Measurements from ENCODE around the gene SDC3.

DNA sequence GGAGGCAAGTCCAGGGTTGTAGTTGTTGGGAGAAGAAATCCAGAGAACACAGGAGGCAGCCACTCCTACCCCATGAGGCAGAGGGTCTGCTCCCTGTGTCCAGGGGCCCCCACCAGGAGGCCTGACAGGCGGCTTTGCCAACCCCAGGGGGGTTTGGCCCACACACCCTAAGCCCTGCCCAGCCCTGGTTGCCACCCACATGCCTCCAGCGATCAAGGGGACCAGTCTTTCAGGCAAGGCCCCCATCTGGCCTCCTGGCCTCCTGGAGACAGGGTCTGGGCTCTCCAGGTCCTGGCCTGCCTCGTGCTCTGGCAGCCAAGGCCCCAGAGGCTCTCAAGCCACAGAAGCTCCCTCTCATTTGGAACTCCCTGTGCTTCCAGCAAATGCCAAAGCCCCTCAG is 38.5 kb downstream of the SDC3 start:
- TF ChIP-seq, protein P1, sequence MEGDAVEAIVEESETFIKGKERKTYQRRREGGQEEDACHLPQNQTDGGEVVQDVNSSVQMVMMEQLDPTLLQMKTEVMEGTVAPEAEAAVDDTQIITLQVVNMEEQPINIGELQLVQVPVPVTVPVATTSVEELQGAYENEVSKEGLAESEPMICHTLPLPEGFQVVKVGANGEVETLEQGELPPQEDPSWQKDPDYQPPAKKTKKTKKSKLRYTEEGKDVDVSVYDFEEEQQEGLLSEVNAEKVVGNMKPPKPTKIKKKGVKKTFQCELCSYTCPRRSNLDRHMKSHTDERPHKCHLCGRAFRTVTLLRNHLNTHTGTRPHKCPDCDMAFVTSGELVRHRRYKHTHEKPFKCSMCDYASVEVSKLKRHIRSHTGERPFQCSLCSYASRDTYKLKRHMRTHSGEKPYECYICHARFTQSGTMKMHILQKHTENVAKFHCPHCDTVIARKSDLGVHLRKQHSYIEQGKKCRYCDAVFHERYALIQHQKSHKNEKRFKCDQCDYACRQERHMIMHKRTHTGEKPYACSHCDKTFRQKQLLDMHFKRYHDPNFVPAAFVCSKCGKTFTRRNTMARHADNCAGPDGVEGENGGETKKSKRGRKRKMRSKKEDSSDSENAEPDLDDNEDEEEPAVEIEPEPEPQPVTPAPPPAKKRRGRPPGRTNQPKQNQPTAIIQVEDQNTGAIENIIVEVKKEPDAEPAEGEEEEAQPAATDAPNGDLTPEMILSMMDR (IDR thresholded peaks at IDR 0.05): no peak
- TF ChIP-seq EP300 (IDR thresholded peaks at IDR 0.05) (no peak), POLR2A (IDR thresholded peaks at IDR 0.05) (no peak)
